Brain microvascular endothelial cell (primary cell): Measurements from ENCODE around the gene SH3RF3.

ENCODE experiments used
- DNase-seq: peaks from one replicate; pipeline ENCODE4 v3.0.0-alpha.2; 2020
- H3K27ac ChIP-seq: fragments of 250-450 bp; sonication (Bioruptor Pico); 2 replicates; pipeline ENCODE4 v1.5.1; 2020; ENCODE audit warnings: mild to moderate bottlenecking, moderate library complexity
- H3K27me3 ChIP-seq: fragments of 250-450 bp; sonication (Bioruptor Pico); replicated peaks from 2 replicates; pipeline ENCODE4 v1.5.1; 2020; ENCODE audit warnings: mild to moderate bottlenecking
- H3K36me3 ChIP-seq: fragments of 250-450 bp; sonication (Bioruptor Pico); replicated peaks from 2 replicates; pipeline ENCODE4 v1.5.1; 2020; ENCODE audit warnings: mild to moderate bottlenecking
- H3K4me3 ChIP-seq: 2 replicates; pipeline ENCODE4 v1.5.1; 2011; ENCODE audit warnings: low read depth, mild to moderate bottlenecking, control low read depth, low read length, moderate library complexity
- in situ Hi-C: cut with HindIII; loops from 2 replicates; pipeline ENCODE4 v1.10.0; 2017; ENCODE audit warnings: low sequenced_read_pairs, low pct_ligation_motif_present
- TF ChIP-seq, protein P1 (sequence below): IDR thresholded peaks from 2 replicates; pipeline ENCODE4 v1.5.1; 2011; ENCODE audit warnings: low read depth, mild to moderate bottlenecking, moderate library complexity, low read length, control low read depth, inconsistent platforms; ENCODE audit errors: missing control alignments

The SH3RF3 gene

DNA sequence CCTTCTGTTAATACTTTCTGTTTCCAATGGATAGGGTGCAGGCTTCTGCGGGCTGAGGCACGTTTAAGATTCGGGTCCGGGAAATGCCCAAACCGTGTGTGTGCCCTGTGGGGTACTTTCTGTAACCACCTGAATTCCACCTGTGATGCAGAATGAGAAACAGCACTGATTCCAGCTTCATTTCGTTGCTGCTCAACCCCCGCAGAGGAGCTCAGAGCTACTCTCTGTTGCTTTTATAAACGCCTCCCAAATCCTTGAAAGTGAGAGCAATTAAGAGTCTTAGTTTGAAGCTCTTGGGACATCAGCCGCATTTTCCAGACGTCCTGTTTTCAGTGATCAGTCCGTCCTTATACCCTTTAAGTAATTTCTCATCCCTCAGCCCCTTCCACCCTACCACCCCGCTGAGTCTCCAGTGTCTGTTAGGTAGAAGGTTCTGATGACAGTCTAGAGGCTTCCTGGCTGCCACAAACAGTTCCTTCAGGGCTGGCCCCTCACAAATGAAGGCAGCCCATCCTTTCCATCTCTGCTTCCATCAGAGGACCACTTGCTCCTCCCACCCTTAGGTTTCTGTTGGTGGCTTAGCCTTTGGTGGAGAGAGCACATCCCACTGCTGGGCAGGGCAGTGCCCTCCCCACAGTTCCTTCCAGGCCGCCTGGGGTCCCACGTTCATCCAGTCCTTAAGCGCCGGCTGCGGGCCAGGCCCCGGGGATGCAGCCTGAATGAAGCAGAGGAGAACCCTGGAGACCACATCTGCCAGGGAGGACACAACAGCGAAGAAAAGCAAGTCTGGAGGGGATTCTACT is 254.7 kb downstream of the SH3RF3 start:
- H3K27me3 ChIP-seq = no peaks in the 10 kb centered on the region
- in situ Hi-C loops = no loop called here
- TF ChIP-seq, protein P1, sequence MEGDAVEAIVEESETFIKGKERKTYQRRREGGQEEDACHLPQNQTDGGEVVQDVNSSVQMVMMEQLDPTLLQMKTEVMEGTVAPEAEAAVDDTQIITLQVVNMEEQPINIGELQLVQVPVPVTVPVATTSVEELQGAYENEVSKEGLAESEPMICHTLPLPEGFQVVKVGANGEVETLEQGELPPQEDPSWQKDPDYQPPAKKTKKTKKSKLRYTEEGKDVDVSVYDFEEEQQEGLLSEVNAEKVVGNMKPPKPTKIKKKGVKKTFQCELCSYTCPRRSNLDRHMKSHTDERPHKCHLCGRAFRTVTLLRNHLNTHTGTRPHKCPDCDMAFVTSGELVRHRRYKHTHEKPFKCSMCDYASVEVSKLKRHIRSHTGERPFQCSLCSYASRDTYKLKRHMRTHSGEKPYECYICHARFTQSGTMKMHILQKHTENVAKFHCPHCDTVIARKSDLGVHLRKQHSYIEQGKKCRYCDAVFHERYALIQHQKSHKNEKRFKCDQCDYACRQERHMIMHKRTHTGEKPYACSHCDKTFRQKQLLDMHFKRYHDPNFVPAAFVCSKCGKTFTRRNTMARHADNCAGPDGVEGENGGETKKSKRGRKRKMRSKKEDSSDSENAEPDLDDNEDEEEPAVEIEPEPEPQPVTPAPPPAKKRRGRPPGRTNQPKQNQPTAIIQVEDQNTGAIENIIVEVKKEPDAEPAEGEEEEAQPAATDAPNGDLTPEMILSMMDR = no peak
- no peak for DNase-seq
- no peak overlapping the region for H3K4me3 ChIP-seq
- no peak overlapping the region for H3K27ac ChIP-seq
- H3K36me3 ChIP-seq = no peaks in the 10 kb centered on the region

DNA sequence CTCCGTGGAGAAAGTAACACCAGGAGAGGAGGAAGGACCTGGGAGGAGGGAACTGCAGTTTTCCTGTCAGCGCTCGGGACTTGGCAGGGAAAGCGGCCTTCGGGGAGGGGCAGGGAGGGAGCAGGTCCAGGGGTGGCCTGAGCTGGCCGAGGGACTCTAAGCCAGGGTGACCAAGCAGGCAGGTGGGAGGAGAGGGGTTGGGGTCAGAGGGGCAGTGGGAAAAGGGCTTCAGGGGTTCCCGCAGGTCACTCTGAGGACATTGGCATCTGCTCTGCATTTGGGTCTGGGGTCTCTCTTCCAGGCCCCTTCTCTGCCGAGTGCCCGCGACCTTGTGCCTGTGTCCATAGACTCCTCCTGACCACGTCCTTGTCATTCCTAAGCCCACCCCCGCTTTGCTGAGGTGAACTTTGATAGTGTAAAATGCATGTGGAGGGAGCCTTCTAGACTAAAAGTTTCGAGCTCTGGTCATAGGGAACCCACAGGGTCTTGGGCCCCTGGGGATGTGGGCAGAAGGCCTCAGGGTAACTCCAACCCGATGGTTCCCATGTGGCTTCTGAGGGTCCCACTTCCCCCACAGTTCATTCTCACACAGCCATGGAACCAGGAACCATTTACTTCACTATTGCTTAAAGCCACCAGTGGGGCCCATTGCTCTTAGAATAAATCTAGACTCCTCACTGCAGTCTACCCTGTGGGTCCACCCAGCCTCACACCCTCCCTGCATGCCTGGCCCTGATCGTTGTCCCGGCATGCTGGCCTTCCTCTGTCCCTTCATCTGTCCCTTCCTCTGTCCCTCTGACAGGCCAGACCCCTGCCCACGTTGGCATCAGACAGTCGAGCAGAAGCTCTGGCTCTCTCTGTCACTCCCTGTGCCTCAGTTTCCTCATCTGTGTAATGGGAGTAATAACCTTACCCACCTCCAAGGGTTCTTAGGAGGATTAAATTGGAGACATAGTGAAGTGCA is 255.6 kb downstream of the SH3RF3 start:
- Histone ChIP-seq H3K27me3 (no peaks in the 10 kb centered on the region), H3K4me3 (no peak overlapping the region), H3K27ac (no peak overlapping the region), H3K36me3 (no peaks in the 10 kb centered on the region)
- DNase-seq = no peak
- in situ Hi-C loops = no loop called here
- TF ChIP-seq, protein P1 = no peak

DNA sequence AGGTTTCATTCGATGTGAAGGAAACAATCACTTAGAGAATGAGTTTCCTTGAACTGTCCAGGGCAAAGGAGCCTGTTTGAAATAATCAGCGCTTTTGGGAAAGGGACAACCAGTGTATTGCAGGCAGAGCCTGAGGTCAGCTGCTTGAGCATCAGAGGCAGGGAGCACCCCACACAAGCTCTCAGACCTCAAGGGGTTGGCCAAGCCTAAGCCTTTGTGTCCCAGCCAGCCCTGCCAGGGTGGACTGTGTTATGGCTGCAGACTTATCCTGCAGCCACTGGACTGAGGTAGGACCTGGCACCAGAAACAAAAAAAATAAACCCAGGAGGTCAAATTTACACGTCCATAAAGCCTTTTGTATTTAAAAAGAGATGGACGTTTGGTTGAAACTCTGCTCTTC is 256.5 kb downstream of the SH3RF3 start:
- no peak overlapping the region for H3K4me3 ChIP-seq
- in situ Hi-C loops = no loop called here
- no peak for DNase-seq
- no peaks in the 10 kb centered on the region for H3K27me3 ChIP-seq
- TF ChIP-seq, protein P1 = no peak
- H3K36me3 ChIP-seq = no peaks in the 10 kb centered on the region
- H3K27ac ChIP-seq = no peak overlapping the region

DNA sequence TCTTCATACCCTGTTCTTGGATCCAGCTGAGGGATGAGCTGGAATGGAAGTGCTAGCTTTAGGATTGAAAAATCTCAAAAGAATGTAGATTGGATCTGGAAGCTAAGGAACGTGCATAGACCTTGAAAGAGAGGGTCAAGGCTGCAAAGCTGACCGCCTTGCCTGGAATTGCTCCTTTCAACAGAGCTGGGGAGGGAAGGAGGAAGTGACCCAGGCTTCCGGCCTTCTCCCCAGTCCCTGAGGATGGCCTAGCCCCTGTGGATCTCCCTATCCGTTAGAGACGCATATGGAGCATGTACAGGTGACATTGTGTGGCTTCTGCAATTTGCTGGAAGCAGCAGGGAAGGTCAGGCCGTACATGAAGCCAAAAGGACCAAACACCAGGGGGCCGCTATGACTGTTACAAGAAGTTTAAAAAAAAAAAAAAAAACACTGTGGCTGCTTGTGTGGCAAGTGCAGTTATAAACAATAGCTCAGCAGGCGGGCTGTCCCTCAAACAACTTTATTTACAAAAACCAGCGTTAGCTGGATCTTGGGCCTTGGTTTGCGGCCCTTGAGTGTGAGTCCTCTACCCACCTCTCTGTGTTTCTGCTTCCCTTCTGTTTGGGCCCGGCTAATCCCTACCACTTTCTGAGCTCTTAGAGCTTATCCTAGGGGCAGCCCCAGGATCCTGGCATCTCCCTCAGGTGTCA is 257.1 kb downstream of the SH3RF3 start:
- Histone ChIP-seq H3K36me3 (no peaks in the 10 kb centered on the region), H3K27me3 (no peaks in the 10 kb centered on the region), H3K4me3 (no peak overlapping the region), H3K27ac (no peak overlapping the region)
- TF ChIP-seq, protein P1 = peak; percentile 40
- no peak for DNase-seq
- in situ Hi-C loops = no loop called here

DNA sequence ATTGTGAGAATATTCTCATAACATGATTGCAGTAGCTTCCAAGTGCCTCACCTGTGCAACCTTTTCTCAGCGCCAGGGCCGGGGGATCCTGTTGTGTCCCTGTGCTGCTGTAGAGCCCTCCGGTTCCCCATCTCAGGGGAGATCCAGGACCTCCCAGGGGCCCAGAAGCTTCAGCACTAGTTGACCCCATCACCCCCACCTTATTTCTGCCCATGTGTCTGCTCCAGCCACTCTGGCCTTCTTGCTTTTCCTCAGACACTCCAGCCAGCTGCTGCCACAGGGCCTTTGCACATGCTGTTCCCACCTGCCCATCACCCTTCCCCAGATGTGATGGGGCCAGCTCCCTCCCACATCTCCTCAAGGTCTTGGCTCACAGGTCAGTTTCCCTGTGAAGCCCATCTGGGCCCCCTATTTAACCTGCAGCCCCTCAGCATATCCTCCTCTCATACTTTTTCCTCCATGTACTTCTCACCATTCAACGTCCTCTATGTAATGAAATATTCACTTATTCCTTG is 258.3 kb downstream of the SH3RF3 start:
- DNase-seq = no peak
- Histone ChIP-seq H3K4me3 (no peak overlapping the region), H3K36me3 (no peaks in the 10 kb centered on the region), H3K27me3 (no peaks in the 10 kb centered on the region), H3K27ac (no peak overlapping the region)
- in situ Hi-C loops = no loop called here
- TF ChIP-seq, protein P1 = no peak
